GM21381 (cell line): ENCODE data around the gene ADAMTS16.

ENCODE experiments used
- ATAC-seq: cut with Tn5 transposase; IDR thresholded peaks from one replicate; pipeline ENCODE4 v1.9.1; 2021; ENCODE audit warnings: mild to moderate bottlenecking, moderate library complexity; ENCODE audit not compliant: unreplicated experiment

ADAMTS16 gene

GRCh38 chr5:5220901-5221631 lies 80.9 kb downstream of the ADAMTS16 start:
- ATAC-seq: no peak

GRCh38 chr5:5221724-5222123 lies 81.6 kb downstream of the ADAMTS16 start:
- no peak for ATAC-seq

GRCh38 chr5:5231576-5231975 lies 91.4 kb downstream of the ADAMTS16 start:
- ATAC-seq: no peak

GRCh38 chr5:5234912-5235311 lies 94.8 kb downstream of the ADAMTS16 start:
- ATAC-seq: no peak

- ATAC-seq: no peak
These were observed 95.6 kb downstream of the ADAMTS16 start for GRCh38 chr5:5235685-5236084.

- no peak for ATAC-seq
These were observed 99.1 kb downstream of the ADAMTS16 start for GRCh38 chr5:5239191-5239590.

GRCh38 chr5:5240234-5240633 lies 100.1 kb downstream of the ADAMTS16 start:
- ATAC-seq: no peak

- no peak for ATAC-seq
These were observed 101.9 kb downstream of the ADAMTS16 start for GRCh38 chr5:5242056-5242455.

- no peak for ATAC-seq
These were observed 106.6 kb downstream of the ADAMTS16 start for GRCh38 chr5:5246736-5247135.

GRCh38 chr5:5250758-5251157 lies 110.6 kb downstream of the ADAMTS16 start:
- no peak for ATAC-seq

GRCh38 chr5:5252106-5252505 lies 112.0 kb downstream of the ADAMTS16 start:
- ATAC-seq: no peak

- no peak for ATAC-seq
These were observed 117.2 kb downstream of the ADAMTS16 start for GRCh38 chr5:5257353-5257752.

GRCh38 chr5:5258564-5258963 lies 118.4 kb downstream of the ADAMTS16 start:
- no peak for ATAC-seq

- ATAC-seq: no peak
These were observed 124.6 kb downstream of the ADAMTS16 start for GRCh38 chr5:5264727-5265126.

GRCh38 chr5:5266297-5266696 lies 126.2 kb downstream of the ADAMTS16 start:
- no peak for ATAC-seq

- no peak for ATAC-seq
These were observed 130.0 kb downstream of the ADAMTS16 start for GRCh38 chr5:5270161-5270560.

- no peak for ATAC-seq
These were observed 131.0 kb downstream of the ADAMTS16 start for GRCh38 chr5:5270958-5271785.

- ATAC-seq: no peak
These were observed 131.7 kb downstream of the ADAMTS16 start for GRCh38 chr5:5271786-5272321.

GRCh38 chr5:5273398-5273797 lies 133.3 kb downstream of the ADAMTS16 start:
- no peak for ATAC-seq

GRCh38 chr5:5273976-5274375 lies 133.8 kb downstream of the ADAMTS16 start:
- ATAC-seq: no peak

- no peak for ATAC-seq
These were observed 135.1 kb downstream of the ADAMTS16 start for GRCh38 chr5:5275211-5275610.

- ATAC-seq: no peak
These were observed 136.3 kb downstream of the ADAMTS16 start for GRCh38 chr5:5276430-5276829.
